Measurements from ENCODE around the gene LGALS3BP.

DNA sequence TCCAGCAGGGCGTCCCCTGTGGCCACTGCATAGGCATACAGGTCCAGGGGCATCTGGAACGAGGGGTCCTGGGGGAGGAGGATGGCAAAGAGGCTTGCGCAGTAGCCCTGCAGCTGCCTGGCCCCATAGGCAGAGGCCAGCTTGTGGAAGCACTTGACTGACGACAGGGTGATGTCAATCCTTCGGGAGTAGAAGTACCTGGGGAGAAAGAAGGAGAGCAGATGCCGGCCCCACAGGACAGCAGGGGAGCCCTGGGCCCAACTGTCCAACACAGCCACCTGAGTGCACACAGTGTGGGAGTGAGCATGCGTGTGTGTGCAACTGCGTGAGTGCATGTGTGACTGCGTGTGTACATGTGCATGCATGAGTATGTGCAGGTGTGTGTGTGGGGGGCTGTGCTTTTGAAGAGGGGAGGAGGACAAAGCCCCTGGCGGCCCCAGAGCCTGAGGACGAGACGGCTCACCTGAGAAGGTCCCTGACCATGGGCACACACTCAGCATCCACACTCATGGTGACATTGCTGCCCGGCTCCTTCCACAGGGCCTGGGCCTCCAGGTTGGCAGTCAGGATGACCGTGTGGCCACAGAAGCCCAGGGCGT, 7.1 kb downstream of the LGALS3BP start:
- no peak for TF ChIP-seq POLR2AphosphoS5 (IDR thresholded peaks at IDR 0.05; ENCODE audit: low read depth)
- TF ChIP-seq, protein P1, sequence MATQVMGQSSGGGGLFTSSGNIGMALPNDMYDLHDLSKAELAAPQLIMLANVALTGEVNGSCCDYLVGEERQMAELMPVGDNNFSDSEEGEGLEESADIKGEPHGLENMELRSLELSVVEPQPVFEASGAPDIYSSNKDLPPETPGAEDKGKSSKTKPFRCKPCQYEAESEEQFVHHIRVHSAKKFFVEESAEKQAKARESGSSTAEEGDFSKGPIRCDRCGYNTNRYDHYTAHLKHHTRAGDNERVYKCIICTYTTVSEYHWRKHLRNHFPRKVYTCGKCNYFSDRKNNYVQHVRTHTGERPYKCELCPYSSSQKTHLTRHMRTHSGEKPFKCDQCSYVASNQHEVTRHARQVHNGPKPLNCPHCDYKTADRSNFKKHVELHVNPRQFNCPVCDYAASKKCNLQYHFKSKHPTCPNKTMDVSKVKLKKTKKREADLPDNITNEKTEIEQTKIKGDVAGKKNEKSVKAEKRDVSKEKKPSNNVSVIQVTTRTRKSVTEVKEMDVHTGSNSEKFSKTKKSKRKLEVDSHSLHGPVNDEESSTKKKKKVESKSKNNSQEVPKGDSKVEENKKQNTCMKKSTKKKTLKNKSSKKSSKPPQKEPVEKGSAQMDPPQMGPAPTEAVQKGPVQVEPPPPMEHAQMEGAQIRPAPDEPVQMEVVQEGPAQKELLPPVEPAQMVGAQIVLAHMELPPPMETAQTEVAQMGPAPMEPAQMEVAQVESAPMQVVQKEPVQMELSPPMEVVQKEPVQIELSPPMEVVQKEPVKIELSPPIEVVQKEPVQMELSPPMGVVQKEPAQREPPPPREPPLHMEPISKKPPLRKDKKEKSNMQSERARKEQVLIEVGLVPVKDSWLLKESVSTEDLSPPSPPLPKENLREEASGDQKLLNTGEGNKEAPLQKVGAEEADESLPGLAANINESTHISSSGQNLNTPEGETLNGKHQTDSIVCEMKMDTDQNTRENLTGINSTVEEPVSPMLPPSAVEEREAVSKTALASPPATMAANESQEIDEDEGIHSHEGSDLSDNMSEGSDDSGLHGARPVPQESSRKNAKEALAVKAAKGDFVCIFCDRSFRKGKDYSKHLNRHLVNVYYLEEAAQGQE (IDR thresholded peaks at IDR 0.05; ENCODE audit: insufficient replicate concordance, low read depth) = no peak
- TF ChIP-seq, protein P2, sequence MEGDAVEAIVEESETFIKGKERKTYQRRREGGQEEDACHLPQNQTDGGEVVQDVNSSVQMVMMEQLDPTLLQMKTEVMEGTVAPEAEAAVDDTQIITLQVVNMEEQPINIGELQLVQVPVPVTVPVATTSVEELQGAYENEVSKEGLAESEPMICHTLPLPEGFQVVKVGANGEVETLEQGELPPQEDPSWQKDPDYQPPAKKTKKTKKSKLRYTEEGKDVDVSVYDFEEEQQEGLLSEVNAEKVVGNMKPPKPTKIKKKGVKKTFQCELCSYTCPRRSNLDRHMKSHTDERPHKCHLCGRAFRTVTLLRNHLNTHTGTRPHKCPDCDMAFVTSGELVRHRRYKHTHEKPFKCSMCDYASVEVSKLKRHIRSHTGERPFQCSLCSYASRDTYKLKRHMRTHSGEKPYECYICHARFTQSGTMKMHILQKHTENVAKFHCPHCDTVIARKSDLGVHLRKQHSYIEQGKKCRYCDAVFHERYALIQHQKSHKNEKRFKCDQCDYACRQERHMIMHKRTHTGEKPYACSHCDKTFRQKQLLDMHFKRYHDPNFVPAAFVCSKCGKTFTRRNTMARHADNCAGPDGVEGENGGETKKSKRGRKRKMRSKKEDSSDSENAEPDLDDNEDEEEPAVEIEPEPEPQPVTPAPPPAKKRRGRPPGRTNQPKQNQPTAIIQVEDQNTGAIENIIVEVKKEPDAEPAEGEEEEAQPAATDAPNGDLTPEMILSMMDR (IDR thresholded peaks at IDR 0.05; ENCODE audit: insufficient read depth, low read length) = no peak

All from HL-60 (cell line).